Measurements from ENCODE around the gene RHOV. TPM values are rescaled to one million over a fixed set of nuclear protein-coding genes. Genes with fewer than 3 reads are reported as not detected.

RHOV gene
- total and polyA plus RNA-seq, 10 of the 15 experiments (the other 5 are each of a cell fraction or from before 2014, with no cell fraction given) = 0.24 to 39.3 (median 9.3) TPM

GRCh38 chr15:40871749-40872617 is 2.1 kb downstream of the RHOV start (continued):
- TF ChIP-seq MXI1 (IDR thresholded peaks at IDR 0.05; ENCODE audit: low read depth, low read length) (peak; percentile 49; the same call in 1 of the 2 replicates), CHD1 (IDR thresholded peaks at IDR 0.05; ENCODE audit: low read depth, low read length) (no peak), CREM (IDR thresholded peaks at IDR 0.05; ENCODE audit: low read depth) (peak; percentile 53; the same call in 1 of the 2 replicates), POU2F2 (IDR thresholded peaks at IDR 0.05; ENCODE audit: borderline replicate concordance, low read depth, low read length) (peak; percentile 57; the same call in 2 of the 3 replicates), IKZF1 (conservative IDR thresholded peaks at IDR 0.05) (peak; percentile 78; the same call in 1 of the 2 replicates), IKZF2 (IDR thresholded peaks at IDR 0.05) (peak; percentile 73 to 74), MAX (IDR thresholded peaks at IDR 0.05; ENCODE audit: low read depth, low read length) (peak; percentile 29; the same call in 1 of the 2 replicates), ASH2L (IDR thresholded peaks at IDR 0.05; ENCODE audit: borderline replicate concordance, low read depth) (no peak), LARP7 (IDR thresholded peaks at IDR 0.05) (no peak; the same call in 1 of the 2 replicates), ZNF217 (IDR thresholded peaks at IDR 0.05) (no peak), ZNF384 (IDR thresholded peaks at IDR 0.05; ENCODE audit: borderline replicate concordance, low read depth, low read length) (no peak), ZBTB4 (CRISPR knock-in tag; IDR thresholded peaks at IDR 0.05) (peak; percentile 68; the same call in 1 of the 2 replicates), PKNOX1 (IDR thresholded peaks at IDR 0.05) (peak; percentile 56), MTA3 (IDR thresholded peaks at IDR 0.05; ENCODE audit: borderline replicate concordance, low read length) (peak; percentile 79; the same call in 1 of the 2 replicates), MYC (IDR thresholded peaks at IDR 0.05; ENCODE audit: insufficient read depth, insufficient read length, insufficient replicate concordance, low read length, severe bottlenecking) (no peak), USF2 (IDR thresholded peaks at IDR 0.05; ENCODE audit: borderline replicate concordance, low read depth, low read length) (no peak), ESRRA (IDR thresholded peaks at IDR 0.05; ENCODE audit: low read length) (peak; percentile 88), ZNF592 (IDR thresholded peaks at IDR 0.05) (no peak), IRF4 (IDR thresholded peaks at IDR 0.05; ENCODE audit: low read depth, low read length) (peak; percentile 72; the same call in 1 of the 2 replicates), ZNF622 (IDR thresholded peaks at IDR 0.05) (no peak)
